GM18499 (cell line): ENCODE data around the gene ELAVL3.
"Not testable (repeated sequence)": the region's sequence is repeated elsewhere in the genome, so short reads cannot be mapped to it uniquely, and the experiment has no call there.

Source experiments
- ATAC-seq: cut with Tn5 transposase; IDR thresholded peaks from one replicate; pipeline ENCODE4 v1.9.1; 2021; ENCODE audit warnings: moderate number of reproducible peaks; ENCODE audit not compliant: insufficient read depth, unreplicated experiment

Gene ELAVL3

DNA sequence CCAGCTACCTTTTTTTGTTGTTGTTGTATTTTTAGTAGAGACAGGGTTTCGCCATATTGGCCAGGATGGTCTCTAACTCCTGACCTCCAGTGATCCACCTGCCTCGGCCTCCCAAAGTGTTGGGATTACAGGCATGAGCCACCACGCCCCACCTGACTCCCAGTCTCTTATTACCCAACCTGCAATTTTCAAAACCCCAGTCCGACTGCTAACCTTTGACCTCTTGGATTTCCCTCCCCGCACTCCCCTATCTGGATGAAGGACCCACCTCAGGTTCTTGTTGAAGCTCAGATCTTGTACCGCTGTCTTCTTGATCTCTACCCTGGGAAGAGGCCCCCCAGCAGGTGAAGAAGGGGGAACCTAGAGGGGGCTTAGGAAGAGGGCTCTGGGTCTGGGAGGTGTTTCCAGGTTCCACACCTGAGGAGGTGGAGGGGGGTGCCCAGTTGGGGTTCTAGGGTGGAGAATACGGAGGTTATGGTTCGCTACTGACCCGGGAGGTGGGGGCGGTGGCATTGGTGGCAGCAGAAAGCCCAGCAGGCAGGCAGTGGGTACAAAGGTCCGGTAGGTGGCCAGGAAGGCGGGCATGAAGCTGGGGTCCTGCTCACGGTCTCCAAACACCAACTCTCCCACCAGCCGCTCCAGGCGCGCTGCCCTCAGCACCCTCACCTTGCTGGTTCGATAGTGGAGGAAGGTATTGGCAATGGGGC lies 64.3 kb downstream of the ELAVL3 start:
- ATAC-seq, result no peak

DNA sequence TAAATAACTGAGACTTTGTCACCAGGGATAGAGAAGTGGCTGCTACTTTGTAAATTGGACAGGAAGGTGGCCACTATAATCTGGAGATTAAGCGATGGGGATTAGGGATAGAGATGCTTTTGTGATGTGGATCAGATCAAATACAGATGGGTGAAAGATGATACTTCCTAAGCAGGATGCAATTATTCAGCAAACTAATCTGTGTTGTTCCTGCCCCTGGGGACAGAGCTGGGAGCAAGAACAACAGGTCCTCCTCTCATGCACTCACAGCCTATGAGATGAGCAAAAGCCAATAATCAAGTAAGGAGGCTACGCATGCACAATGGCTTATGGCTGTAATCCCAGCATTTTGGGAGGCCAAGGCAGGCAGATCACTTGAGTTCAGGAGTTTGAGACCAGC lies 66.3 kb downstream of the ELAVL3 start:
- ATAC-seq, result no peak

DNA sequence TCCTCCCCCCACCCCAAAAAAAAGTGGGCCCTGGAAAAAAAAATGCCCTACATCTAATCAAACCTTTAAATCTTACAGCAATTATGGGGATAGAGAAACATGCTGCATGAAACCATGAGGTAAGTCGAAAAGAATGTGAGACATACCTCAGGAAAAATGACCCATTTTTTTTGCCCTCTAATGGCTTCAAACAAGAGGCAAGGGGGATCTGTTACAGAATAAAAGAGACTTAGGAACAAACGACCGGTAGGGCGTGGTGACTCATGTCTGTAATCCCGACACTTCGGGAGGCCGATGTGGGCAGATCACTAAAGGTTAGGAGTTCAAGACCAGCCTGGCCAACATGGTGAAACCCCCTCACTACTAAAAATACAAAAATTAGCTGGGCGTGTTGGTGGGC lies 70.2 kb downstream of the ELAVL3 start:
- no peak for ATAC-seq

DNA sequence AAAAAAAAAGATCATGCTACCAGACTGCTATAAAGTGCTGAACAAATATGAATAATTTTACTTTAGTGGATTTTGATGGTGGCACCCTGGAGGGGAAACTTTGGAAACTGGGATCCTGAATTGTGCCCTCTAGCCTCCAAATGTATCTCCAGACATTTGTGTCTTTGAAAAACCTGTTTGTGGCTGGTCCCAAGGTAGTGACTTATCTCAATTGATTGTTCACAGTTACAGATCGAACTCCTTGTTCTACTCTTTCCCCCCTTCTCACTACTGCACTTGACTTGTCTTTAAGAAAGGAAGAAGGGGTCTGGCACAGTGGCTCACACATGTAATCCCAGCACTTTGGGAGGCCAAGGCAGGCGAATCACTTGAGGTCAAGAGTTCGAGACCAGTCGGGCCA lies 72.3 kb downstream of the ELAVL3 start:
- no peak for ATAC-seq

DNA sequence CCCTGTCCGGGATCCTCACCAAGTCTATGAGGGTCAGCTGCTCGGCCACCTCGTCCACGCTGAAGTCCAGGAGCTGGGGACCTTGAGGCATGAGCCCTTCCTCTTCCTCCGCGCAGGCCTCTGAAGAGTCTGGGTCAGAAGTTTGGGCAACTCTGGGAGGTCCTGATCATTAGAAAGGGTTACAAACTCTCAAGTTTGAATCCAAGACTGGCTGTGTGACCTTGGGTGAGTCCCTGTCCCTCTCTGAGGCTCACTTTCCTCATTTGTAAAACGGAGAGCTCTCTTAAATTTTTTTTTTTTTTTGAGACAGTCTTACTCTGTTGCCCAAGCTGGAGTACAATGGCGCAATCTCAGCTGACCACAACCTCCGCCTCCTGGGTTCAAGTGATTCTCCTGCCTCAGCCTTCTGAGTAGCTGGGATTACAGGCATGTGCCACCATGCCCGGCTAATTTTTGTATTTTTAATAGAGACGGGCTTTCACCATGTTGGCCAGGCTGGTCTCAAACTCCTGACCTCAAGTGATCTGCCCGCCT lies 74.1 kb downstream of the ELAVL3 start:
- not testable (repeated sequence) for ATAC-seq

DNA sequence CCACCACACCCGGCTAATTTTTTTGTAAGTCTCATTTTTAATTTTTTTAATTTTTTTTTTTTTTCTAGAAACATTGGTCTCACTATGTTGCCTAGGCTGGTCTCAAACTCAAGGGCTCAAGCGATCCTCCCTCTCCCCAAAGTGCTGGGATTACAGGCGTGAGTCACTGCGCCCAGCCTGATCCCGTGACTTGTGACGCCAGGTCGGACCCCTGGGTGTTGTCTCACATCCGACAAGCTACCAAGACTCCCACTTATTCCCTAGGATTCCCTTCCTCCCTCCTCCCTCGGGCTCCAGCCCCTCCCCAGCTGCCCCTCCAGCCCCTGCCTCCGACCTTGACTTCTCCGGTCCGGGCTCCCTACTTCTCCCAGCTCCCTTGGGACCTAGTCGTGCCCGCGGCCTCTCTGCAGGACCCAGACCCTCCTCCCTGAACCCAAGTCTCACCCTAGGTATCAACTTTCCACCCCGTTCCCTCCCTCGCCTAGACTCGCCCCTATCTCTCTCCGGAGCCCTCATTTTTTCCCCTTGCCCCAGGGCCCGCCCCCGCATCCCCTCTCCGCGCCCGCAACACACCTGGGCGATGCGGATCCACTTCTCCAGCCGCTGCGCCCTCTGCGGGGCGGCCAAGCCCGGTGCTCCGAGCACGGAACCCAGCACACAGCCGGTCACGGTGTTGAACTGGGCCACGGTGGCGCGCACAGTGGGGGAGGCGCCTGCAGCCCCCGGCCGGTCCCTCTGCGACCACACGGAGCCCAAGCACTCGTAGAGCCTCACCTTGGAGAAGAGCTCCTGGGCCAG lies 74.8 kb downstream of the ELAVL3 start:
- ATAC-seq, result no peak

DNA sequence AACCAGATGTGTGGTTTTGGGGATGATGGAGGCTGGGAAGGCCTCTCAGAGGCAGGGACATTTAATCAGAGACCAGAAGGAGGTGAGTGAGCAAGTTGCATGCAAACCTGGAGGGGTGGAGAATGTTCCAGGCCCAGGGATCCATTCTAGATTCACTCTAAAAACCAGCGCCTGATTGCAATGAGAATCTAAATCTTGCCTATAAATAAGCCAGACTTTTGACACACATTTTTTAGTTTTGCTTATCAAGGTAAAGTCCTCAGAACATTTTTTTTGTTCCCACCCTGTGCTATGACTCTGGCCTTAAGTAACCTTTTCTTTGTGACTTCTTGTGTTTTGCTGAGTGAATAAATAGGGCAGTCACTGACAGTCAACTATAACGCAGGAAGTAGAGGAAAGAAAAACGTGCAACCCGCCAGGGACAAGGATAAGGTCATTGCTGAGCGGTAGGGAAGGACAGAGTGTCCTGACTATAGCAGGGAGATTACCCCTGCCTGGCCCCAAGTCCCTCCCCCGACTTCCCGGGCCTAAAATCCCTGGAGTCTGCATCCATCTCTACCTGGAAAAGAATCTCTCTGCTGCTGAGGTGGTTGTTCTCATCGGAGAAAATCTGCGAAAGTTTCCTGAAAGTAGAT lies 76.1 kb downstream of the ELAVL3 start:
- ATAC-seq, result no peak

DNA sequence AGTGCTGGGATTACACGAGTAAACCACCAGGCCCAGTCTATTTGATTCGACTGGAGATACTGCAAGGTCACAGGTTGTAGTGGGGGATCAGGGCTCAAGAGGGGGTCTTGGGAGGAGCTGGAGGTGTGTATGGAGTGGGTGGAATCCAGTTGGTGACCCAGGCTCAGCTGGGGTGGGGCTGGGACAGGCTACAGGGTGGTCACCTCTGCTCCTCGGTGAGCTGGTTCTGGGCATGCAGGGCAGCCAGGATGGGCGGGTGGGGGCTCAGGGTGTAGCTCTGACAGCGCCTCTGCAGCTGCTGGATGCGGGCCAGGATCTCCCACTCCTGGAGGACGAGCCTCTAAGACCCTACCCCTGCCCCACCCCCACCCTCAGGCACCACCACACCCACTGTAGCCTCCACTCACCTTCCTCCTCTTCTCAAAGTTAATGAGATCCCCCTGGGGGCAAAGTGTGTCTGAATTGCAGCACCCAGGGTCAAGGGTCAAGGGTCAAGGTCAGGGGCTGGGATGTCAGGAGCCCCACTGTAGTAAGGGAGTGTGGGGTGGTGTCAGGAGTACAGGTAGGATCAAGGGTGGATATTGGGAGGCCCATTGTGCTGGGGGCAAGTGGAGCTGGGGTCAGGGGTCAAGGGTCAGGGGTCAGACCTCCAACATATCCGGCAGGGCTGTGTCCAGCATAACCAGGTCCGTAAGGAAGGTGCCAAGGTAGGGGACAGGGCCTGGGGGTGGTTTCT lies 78.9 kb downstream of the ELAVL3 start:
- no peak for ATAC-seq
